Dedifferentiated amniotic fluid mesenchymal stem cell (primary cell): ENCODE measurements around the gene ACAP2.
A peak's percentile ranks its signal among the peaks of the same experiment; 100 is the strongest.
"Not testable (repeated sequence)": the region's sequence is repeated elsewhere in the genome, so short reads cannot be mapped to it uniquely, and the experiment has no call there.

Experiments
- DNase-seq: peaks from one replicate; pipeline ENCODE4 v3.0.0-alpha.2; 2016; ENCODE audit errors: extremely low spot score

Gene ACAP2

DNA sequence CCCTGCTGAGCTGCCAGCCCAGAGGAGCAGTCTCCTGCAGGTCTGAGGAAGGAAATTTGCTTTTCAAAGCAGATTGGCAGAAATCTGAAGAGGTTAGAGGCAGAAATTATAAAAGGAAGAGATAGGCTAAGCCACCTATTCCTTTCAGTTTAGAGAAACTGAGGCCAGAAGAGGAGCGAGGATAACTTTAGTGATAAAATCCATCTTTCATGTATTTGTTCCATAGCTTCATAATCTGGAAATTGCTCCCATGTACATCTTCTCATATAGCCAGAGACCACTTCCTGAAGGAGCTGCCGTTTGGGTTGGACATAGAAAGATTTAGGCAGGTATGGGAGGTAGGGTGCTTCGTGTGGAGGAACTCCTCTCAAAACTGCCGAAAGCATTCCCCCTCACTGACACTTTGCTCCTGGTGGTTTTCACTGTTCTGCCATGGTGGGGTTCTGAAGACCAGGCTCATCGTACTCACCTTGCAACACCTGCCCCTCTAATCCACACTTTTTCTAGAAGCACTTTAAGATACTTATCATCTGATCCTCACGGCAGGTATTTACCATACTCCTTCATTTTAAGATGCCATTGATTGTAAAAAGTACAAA is 670 bp upstream of the ACAP2 start:
- no peak for DNase-seq

DNA sequence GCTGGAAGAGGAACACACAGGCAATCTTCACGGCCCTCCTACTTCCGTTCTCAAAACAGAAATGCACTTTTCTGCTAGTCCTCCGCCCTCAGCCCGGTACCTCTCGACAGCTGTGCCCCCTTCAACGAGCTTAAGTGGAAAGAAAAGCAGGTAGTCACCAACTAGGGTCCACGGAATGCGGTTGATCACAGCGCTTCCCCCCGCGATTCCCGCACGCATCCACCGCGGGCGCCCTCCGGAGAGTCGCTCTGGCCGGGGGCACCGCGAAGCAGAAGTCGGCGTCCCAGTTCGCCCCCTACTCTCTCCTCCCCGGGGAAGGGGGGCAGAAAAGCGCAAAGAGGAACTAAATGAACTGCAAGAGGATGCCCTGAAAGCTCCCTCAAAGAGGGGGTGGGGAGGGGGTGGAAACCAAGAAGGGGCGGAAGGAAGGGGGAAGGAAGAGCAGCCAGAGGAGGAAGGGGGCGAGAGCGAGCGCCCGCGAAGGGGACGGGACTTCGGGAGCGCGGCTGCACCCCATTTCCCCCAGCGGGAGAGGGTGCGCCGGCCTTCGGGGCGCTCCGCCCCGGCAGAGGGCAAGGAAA is 738 bp downstream of the ACAP2 start:
- peak; percentile 18 for DNase-seq

DNA sequence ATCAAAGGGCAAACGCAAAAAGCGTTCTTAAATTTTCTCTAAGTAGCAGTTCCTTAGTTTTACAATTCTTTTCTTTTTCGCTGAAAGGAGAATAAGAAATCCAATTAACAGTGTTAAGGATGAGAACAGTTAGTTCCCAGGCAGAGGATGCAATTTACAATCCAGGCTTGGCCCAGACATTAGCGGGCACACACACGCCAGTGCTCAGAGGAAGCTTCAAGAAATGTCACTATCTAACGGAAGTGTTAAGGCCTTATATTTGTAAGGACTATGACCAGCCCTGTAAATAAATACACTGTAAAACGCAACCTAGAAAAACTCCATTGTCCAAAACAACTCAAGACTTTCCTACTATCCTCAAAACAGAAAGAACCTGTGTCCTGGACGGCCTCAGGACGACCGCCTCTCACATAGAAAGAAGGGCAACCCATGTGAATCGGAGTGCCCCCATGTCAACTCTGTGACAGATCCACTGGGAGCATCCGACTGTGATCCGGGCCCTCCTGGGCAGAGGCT is 1.3 kb downstream of the ACAP2 start:
- no peak for DNase-seq

DNA sequence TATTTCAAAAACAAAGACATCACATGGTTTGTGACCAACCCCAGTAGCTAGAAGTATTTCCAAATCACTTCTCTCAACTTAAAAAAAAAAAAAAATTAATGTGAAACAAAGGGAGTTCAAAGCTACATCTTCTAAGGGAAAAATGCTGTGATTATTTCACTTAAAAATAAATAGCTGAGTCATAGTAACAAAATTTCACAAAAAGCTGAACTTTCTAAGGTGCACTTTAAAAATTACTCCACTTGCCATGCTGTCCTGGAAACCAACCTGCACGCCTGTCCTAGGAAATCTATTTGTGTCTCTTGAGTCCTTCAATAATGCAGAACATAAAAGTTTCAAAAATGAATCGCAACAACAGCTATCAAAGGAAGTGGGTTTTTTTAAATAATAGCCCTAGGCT is 1.8 kb downstream of the ACAP2 start:
- no peak for DNase-seq

DNA sequence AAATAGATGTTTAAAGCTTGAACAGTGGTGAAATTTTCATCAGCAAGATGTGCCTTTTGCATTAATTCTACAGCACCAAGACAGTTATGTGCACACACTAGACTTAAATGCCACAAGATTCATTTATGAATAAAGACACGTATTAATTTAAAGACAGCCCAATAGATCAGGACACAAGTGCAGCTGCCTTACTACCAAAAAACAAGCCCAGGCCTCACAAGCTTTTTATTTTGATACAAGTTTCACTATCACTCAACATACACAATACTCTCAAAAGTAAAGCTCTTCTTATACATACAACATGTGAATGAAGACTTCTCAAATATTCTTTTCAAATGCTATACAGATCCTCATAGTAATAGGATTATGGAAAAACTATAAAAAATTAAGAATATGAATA is 2.4 kb downstream of the ACAP2 start:
- DNase-seq, result no peak

DNA sequence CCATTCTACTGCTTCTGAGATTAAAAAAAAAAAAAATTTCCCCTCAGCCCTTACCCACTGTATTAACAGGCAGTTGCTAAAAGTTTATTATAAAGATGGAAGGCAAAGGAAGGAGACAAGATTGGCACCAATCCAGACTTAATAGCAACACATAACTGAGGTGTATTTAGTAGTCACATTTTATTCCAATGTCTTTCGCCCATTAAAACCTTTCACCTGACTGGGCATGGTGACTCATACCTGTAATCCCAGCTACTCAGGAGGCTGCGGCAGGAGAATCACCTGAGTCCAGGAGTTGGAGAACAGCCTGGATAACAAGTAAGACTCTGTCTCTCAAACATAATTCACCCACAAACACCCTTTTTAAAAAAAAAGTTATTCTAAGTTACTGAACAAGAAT is 4.4 kb downstream of the ACAP2 start:
- no peak for DNase-seq

DNA sequence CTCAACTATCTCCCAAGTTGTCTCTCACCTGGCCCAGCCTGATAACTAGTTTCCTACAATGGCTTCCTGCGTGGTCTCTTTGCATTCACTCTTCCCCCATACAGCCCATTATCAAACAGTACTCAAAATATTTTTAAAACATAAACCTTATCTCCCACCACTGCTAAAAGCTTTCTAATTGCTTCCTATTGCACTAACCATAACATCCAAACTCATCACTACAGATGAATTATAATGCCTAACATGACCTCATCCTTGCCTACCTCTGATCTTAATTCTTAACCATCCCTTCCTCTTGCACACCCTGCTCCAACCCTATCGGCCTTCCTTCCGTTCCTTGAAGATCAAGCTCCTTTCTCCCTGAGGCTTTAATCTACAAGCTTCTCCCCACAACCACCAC is 17.0 kb downstream of the ACAP2 start:
- DNase-seq, result no peak

DNA sequence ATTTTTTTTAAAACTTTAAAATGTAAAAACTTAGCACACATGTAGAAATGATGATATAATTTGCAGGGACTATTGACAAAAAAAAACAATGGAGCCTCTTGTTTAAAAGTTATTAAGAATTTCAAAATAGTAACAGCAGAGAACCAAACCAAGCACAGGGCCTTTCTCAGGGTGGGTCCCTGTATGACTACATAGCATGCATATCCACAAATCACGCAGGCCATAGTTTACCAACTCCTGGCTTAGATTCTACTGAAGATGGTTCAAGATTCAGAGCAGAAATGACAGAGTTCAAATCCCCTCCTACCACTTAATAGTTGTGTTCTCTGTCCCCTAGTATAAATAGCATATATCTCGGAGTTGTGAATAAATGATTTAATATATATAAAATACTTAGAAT is 19.0 kb downstream of the ACAP2 start:
- no peak for DNase-seq

DNA sequence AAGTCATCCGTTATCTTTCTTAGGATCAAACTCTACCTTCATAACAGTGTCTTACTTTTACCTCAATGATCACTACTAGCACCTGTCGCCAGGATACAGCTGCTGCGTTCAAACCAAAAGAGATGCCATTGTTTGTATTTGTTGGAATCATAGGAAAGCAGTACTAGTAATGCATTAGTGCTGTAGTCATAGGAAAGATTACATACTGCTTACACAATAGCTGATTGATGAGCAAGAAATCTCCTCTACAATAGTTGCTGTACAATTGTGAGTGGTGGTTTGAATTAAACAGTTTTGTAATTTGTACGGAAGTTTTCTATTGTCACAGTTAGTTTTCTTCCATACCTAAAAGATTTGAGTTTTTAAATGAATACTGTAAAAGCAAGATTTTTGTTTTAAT is 21.4 kb downstream of the ACAP2 start:
- DNase-seq, result no peak

DNA sequence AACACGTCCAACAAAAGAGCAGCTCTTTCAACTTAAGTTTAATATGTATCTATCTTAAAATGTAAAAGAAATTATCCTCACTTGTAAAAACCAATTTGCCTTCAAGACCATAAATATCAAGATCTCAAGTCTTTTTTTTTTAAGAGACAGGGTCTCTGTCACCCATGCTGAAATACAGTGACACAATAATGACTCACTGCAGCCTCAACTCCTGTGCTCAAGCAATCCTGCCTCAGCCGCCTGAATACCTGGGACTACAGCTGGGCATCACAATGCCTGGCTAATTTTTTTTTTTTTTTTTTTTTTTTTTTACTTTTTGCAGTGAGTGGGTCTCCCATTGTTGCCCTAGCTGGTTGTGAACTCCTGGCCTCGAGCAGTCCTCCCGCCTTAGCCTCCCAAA is 26.0 kb downstream of the ACAP2 start:
- DNase-seq, result no peak

DNA sequence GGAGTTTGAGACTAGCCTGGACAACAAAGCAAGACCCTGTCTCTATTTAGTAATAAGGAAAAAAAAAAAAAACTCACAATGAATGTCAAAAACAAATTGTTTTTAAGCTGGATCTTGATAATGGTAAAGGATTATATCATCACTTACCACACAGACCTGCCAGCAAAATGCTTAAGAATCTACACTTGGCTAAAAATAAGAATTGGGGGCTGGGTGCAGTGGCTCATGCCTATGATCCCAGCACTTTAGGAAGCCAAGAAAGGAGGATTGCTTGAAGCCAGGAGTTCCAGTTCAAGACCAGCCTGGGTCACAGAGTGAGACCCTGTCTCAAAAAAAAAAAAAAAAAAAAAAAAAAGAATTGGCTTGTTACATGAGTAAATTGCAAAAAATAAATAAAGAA is 31.0 kb downstream of the ACAP2 start:
- no peak for DNase-seq

DNA sequence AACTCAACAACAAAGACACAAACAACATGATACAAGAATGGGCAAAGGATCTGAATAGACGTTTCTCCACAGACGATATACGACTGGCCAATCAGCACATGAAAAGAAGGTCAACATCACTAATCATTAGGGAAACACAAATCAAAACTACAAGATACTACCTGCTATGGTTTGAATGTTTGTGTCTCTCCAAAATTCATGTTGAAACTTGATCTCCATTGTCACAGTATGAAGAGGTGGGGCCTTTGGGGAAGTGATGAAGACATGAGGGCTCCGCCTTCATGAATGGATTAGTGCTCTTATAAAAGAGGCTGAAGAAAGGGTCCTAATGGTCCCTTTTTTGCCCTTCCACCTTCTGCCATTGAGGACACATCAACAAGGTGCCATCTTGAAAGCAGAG is 32.3 kb downstream of the ACAP2 start:
- DNase-seq, result no peak

DNA sequence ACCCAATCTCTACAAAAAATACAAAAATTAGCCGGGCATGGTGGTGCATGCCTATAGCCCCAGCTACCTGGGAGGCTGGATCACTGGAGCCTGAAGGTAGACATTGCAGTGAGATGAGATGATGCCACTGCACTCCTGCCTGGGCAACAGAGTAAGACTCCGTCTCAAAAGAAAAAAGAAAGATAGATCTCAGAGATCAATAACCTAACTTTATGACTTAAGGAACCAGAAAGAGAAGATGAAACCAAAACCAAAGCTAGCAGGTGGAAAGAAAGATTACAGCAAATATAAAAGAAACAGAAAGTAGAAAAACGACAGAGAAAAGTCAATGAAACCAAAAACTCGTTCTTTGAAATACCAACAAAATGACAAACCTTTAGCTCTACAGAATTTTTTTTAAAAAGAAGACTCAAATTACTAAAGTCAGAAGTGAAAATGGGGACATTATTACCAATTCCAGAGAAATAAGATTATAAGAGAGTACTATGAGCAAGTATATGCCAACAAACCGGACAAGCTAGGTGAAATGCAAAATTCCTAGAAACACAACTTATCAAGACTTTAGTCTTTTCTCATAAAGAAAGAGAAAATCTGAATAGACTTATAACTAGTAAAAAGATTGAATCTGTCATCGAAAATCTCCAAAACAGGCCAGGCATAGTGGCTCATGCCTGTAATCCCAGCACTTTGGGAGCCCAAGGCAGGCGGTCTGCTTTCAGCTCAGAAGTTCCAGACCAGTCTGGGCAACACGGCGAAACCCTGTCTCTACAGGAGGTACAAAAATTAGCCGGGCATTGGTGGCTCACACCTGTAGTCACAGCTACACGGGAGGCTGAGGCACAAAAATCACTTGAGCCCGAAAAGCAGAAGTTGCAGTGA is 35.0 kb downstream of the ACAP2 start:
- DNase-seq, result no peak

DNA sequence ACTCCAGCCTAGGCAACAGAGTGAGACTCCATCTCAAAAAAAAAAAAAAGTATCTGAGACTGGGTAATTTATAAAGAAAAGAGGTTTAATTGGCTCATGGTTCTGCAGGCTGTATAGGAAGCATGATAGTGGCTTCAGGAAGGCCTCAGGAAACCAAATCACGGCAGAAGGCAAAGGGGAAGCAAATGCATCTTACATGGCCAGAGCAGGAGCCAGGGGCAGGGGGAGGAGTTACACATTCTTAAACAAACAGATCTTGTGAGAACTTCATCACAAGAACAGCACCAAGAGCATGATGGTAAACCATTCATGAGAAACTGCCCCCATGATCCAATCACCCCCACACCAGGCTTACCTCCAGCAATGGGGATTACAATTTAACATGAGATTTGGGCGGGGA is 37.2 kb downstream of the ACAP2 start:
- DNase-seq, result no peak

DNA sequence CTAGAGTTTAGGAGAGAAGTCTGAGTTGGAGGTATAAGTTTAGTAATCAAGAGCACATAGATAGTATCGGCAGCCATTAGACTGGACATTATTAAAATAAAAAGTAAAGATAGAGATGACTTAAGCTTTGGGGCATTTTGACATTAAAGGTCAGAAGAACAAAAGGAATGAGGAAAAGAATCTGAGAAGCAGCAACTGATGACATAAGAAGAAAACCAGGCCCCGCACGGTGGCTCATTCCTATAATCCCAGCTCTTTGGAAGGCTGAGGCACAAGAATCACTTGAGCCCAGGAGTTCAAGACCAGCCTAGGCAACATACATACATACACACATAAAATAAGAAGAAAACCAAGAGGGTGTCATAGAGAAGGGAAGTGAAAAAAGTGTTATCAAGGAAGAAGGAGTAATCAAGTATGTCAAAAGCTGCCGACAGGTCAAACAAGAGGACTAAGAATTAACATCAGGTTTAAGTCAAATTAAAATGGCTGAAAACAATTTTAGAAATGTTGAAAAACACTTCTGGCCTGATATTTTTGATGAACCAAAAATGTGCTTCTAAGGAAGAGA is 38.9 kb downstream of the ACAP2 start:
- peak; percentile 16 for DNase-seq

DNA sequence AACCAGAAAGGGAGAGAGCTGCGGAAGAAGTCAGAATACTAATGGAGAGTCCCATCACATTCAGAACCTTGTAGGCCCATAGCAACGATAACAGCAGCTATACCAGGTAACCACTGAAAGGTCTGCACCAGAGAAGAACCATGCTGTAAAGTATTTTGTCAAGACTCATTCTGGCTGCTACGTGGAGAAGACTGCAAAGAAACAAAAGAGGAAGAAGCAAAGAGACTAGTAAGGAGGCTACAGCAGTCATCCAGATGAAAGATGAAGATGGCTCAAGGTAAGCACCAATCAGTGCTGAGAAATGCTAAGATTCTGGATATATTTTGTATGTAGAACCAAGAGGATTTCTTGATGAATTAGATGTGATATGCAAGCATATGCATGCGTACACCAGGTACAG is 39.6 kb downstream of the ACAP2 start:
- DNase-seq, result no peak

DNA sequence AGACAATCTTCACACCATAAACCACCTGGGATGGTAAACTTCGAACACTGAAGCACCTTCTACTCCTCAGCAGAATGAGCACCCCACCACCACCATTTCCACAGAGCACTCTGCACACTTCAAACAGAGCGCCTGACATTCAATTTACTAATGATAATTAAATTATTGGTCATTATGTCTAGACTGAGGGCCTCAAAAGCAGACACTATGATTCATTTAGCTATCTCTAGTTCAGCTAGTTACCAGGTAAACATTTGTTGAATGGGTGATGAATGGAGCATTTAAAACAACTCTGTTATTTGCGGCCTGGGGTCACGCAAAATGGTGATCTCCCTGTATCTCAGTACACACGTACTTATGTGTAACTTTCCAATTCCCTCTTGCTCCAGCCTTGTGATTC is 40.9 kb downstream of the ACAP2 start:
- no peak for DNase-seq

DNA sequence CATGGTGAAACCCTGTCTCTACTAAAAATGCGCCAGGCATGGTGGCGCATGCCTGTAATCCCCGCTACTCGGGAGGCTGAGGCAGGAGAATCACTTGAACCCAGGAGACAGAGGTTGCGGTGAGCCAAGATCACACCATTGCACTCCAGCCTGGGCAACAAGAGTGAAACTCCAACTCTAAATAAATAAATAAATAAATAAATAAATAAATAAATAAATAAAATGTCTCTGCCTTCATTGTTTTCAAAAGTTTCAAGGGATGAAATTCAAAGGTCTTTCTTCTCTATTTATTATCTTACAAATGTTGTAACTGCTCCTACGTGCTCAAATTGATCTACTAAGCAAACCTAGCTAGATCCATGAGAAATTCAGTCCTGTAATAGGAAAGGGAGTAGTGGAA is 44.4 kb downstream of the ACAP2 start:
- DNase-seq, result not testable (repeated sequence)

DNA sequence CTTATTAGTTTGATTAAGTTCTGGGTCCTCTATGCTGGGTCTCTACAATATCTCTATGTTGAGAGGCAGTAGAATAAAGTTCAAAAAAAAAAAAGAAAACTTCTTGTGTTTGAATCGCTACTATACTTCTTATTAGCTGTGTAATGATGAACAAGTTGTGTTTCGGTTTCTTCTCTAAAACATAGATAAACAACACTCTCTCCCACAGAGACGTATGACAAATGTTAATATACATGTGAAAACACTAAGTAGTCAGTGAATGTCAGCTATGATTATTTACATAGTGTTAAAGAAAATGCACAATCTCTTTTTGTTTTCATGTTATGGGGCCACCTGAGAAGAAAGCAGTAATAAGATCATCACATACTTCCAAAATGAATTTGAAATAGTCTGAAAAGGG is 45.3 kb downstream of the ACAP2 start:
- no peak for DNase-seq

DNA sequence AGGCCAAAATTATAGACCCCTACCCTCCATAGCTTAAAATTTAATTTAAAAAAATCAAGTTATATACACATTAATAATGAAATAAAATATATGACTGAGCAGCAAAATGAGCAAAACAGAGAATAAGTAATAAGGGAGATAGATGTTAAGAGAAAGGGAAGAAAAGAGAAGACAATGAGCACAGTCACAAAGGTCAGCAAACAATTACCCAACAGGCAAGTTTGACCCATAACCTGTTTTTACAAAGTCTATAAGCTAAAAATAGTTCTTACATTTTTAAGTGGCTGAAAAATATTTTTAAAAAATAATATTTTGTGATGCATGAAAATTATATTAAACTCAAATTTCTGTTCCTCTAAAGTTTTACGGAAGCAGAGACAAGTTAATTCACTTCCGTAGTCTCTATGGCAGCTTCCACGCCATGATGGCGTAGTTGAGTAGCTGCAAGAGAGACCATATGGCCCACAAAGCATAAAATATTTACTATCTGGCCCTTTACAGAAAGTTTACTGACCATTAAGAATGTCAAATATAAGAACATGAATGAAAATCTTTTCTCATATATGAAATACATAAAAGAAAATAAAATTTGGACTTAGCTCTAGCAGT is 47.5 kb downstream of the ACAP2 start:
- DNase-seq, result no peak

DNA sequence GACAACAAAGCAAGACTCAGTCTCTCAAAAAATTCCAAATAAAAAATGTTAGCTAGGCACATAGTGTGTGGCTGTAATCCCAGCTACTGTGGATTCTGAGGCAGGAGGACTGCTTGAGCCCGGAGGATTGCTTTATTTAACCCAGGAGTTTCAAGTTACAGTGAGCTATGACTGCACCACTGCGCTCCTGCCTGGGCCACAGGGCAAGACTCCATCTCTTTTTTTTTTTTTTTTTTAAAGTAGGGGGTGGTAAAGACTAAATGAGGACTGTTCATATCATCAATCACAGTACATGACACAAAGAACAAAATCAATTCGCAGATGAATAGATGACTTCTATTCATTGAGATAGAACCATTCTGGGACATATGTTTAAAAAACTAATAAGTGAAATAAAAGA is 48.1 kb downstream of the ACAP2 start:
- DNase-seq, result no peak

DNA sequence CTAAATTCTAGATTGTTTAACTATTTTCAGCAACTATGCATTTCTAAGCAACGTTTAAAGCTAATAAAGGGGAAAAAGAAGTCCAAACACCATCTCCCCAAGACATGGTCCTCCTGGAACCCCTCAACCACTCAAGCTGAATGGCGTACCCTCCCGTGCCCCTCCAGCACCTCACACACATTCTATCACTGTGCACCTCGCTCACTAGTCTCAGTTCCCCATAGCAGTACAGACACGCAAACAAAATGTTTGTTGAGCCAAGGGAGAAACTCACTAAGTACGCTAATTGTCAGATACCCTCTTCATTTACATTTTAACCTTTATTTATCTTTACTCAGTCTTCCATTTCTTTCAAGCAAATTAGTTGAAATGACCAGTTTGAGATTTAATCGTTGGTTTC is 48.8 kb downstream of the ACAP2 start:
- DNase-seq, result no peak
